Keratinocyte (primary cell): ENCODE measurements around the gene MIXL1.

ENCODE experiments used
- CTCF ChIP-seq, 3 experiments: IDR thresholded peaks in 1 of 3; conservative IDR thresholded peaks in 1 of 3; optimal IDR thresholded peaks in 1 of 3; 2 replicates in 2 of 3; 3 replicates in 1 of 3; pipeline versions ENCODE3 to v1.5.1; 2011; ENCODE audit warnings: low read length in 3 of 3, mild to moderate bottlenecking in 3 of 3, moderate library complexity in 2 of 3, control low read depth in 1 of 3, inconsistent platforms in 1 of 3; ENCODE audit not compliant: insufficient read depth in 2 of 3; ENCODE audit errors: extremely low read depth in 1 of 3
- EZH2 ChIP-seq: IDR thresholded peaks from one replicate; pipeline ENCODE4 v1.6.1; 2012; ENCODE audit warnings: inconsistent platforms, mild to moderate bottlenecking, low read length, moderate library complexity

- TF ChIP-seq CTCF (optimal IDR thresholded peaks at IDR 0.05 in 1 of 3, IDR thresholded peaks at IDR 0.05 in 1 of 3, conservative IDR thresholded peaks at IDR 0.05 in 1 of 3; ENCODE audit: extremely low read depth in 1 of 3, insufficient read depth in 2 of 3, low read length in 3 of 3) (no peak), EZH2 (no peak)
Measured at GRCh38 chr1:226185141-226186036, 38.1 kb upstream of the MIXL1 start.
